Left colon (tissue), 2 donors: ENCODE data around the gene PTPRB. TPM values are rescaled to one million over a fixed set of nuclear protein-coding genes. Genes with fewer than 3 reads are reported as not detected.

ENCODE experiments used
- ATAC-seq: fragments of 200-7000 bp; cut with Tn5 transposase; one replicate; pipeline ENCODE4 v1.9.1; 2020; ENCODE audit warnings: mild to moderate bottlenecking, moderate library complexity
- DNase-seq, 2 donors: peaks; one replicate each; pipeline ENCODE4 v3.0.0-alpha.2; 2020
- intact Hi-C, 2 donors: fragments of 100-400 bp; cut with DNase I in 1 of 2; cut with micrococcal nuclease in 1 of 2; formaldehyde crosslinking; loops; one replicate each; pipeline versions ENCODE4 v1.11.2 to v1.14.0; 2022; cut with DNase I, micrococcal nuclease
- total RNA-seq, 2 donors: library from RNA; stranded (reverse); fragmentation: NEBNext Ultra II Directional; extraction: Animal tissue kit (Norgen Biotek cat#: 25700); gene quantifications; one replicate each; pipeline ENCODE4 v1.2.1, GENCODE V29; 2021
- donor health status: DM: no; HTN: no; CAD: no.
- donor health status: DM: yes; HTN: yes; CAD: no.

The PTPRB gene
- total RNA-seq, 2 donors from 2014 or later, result 27.1 to 27.6 TPM

DNA sequence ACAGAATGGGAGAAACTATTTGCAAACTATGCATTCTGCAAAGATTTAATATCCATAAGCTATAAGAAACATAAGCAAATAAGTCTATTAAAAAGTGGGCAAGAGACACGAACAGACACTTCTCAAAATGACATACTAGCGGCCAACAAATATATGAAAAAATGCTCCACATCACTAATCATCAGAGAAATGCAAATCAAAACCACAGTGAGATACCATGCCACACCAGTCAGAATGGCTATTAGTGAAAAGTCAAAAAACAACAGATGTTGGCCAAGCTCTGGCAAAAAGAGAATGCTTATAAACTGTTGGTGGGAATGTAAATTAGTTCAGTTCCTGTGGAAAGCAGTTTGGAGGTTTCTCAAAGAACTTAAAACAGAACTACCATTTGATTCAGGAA lies 149.8 kb downstream of the PTPRB start:
- ATAC-seq, result no peak
- intact Hi-C loops, result no loop called here

DNA sequence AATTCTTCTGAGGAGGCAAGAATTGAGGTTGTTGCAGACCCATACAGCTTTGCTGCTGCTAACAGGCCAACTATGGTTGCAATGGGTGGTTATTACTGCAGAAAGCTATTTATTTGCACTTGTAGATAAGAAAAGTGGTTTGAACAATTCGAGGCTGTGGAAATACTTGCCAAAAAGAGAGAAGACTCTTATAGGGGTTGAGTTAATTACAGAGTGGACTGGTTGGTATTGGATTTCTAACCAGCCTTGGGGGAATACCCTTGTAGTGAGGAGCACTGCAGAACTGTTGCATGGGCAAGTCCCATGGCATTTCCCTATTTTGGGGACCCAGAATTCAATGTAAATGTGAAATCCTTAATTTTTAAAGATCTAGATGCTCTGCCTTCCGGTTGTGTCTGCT lies 150.6 kb downstream of the PTPRB start:
- DNase-seq (no peak), ATAC-seq (no peak)
- intact Hi-C loops, result no loop called here

More for the DNA sequence above, 149.8 kb downstream of the PTPRB start:
- DNase-seq, result no peak

DNA sequence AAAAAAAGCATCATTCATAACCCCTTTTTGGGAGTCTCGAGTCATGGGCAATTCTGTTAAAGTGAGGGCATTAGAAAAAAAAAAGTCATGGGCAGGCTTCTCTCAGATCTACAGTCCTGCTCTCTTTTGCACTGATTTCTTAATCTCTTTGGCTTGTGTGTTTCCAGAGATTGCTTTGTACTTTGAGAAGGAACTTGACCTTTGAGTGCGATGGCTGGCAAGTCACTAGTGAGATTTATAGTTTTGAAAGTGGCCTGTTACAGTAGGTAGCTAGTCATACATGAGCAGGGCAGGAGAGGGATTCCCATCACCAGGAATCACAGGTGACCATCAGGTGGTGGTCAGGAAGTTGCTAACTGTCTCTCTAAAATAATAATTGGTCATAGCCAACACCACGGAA lies 151.5 kb downstream of the PTPRB start:
- DNase-seq (no peak), ATAC-seq (no peak)
- intact Hi-C loops, result no loop called here

DNA sequence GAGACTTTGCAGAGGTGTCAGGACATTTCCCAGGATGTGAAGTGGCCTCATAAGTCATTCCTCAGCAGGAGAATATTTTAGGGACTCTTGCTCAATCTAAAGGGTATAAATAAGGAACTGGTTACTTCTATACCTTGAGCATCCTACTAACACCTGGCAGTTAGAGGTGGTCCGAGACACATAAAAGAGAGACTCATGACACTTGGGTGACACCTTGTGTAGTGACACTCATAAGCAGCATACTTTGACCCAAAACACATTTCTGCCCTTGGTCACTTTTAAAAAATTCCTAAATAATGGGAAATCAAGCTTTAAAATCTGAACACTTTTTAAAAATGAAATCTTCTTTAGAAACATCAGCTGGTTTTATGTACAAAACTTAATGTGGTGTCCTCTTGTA lies 152.8 kb downstream of the PTPRB start:
- no peak for DNase-seq
- ATAC-seq, result no peak
- intact Hi-C loops, result no loop called here

DNA sequence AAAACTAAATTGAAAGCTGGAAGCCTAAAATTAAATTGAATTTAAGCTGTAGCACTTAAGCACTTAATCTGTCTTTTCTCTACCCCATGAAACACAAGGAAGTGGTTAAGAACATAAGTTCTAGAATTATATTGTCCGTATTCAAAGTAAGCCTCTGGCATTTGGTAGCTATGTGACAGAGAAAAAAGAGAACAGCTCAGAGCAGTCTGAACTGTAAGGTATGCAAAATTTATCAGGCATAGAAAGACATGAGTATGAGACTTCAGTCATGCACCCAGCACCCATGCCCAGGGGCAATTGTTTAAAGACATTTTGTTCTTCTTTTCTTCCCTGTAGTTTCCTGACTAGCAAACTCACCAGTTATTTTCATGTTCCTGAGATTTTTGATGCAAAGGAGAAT lies 154.5 kb downstream of the PTPRB start:
- ATAC-seq, result no peak
- DNase-seq, result no peak
- intact Hi-C loops, result no loop called here

DNA sequence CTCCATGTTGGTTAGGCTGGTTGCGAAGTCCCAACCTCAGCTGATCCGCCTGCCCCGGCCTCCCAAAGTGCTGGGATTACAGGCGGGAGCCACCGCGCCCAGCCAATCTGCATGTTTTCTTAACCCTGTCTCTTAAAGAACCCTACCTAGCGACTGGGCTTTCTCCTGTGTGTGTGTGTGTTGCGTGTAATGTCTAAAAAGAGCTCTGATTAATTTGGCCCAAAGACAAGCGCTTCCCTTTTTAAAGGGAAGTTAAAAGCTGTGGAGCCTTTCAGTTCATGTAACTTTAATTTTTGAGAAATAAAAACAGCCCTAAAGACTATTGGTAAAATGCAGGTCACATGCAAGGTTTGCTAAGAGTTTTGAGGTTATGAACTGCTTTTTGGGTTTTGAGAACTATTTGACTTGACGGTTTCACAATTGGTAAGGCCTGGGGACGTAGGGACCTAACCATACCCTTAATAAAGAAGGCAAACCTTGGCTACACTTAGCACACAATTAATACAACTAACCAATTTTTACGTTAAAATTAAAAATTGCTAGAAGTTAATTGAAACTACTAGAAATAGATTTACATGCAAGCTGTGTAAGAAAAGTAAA lies 167.9 kb downstream of the PTPRB start:
- ATAC-seq (no peak), DNase-seq (no peak)
- intact Hi-C loops, result no loop called here

GRCh38 chr12:70468741-70469140 lies 168.5 kb downstream of the PTPRB start:
- DNase-seq, result no peak
- intact Hi-C loops, result no loop called here
- no peak for ATAC-seq

DNA sequence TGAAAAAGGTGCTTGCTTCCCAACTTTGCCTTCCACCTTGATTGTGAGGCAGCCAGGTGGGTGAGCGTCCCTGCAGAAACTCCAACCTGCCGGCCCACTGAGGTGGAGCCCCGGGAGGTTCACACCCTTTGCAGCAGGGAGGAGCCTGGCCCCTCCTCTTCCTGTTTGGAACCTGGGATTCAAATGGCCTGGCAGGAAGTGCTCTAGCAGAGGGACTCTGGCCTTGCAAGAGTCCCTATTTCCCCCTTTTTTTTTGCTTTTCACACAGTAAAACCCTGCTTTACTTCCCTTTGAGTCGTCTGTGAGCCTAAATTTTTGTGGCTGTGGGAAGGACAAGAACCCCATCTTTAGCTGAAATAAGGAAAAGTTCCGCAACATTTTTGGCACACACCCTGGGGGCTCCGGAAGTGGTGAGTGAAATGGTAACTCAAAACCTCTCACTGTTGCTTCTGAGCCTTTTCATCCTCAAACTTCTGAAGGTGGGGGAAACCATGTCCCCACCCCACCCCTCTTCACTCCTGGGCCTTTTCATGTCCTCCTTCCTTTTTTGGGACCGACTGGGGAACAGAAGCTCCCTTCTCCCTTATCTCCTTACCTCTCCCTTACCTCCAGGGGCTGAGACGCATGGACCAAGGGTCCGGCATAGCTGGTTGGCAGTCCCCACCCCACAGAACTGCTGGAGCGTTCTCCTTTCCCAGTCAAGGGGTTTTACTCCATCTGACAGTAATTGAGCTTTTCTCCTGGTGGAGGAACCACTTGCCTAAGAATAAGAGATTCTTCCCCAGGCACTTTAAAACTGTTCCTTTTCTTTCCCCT lies 169.1 kb downstream of the PTPRB start:
- DNase-seq, result no peak
- no peak for ATAC-seq
- intact Hi-C loops, result no loop called here

GRCh38 chr12:70467476-70467875 lies 169.8 kb downstream of the PTPRB start:
- ATAC-seq, result no peak
- intact Hi-C loops, result no loop called here
- DNase-seq, result no peak

GRCh38 chr12:70466753-70467152 lies 170.5 kb downstream of the PTPRB start:
- DNase-seq, result no peak
- intact Hi-C loops, result no loop called here
- no peak for ATAC-seq
